Activated CD4-positive, alpha-beta T cell treated with anti-CD3 and anti-CD28 coated beads, Interleukin-2, Interleukin-4, amounts not matched to agents 100 ng/mL and 50 ng/mL, durations not matched to agents 16 hours and 8 hours (primary cell): Measurements from ENCODE around the gene RNF133.
"Not testable (repeated sequence)": the region's sequence is repeated elsewhere in the genome, so short reads cannot be mapped to it uniquely, and the experiment has no call there.

Experiments used
- DNase-seq: peaks from one replicate; pipeline ENCODE4 v3.0.0-alpha.2; 2020; ENCODE audit warnings: low spot score

Gene RNF133

GRCh38 chr7:122689346-122690109 is 9.4 kb downstream of the RNF133 start:
- DNase-seq = no peak

- DNase-seq = no peak
These were observed 10.4 kb downstream of the RNF133 start for GRCh38 chr7:122688400-122688998.

- no peak for DNase-seq
These were observed 12.5 kb downstream of the RNF133 start for GRCh38 chr7:122686360-122686878.

GRCh38 chr7:122684504-122684903 is 14.4 kb downstream of the RNF133 start:
- no peak for DNase-seq

GRCh38 chr7:122682815-122683550 is 15.9 kb downstream of the RNF133 start:
- DNase-seq = no peak

GRCh38 chr7:122681186-122681585 is 17.7 kb downstream of the RNF133 start:
- DNase-seq = not testable (repeated sequence)

GRCh38 chr7:122679813-122680212 is 19.1 kb downstream of the RNF133 start:
- no peak for DNase-seq

- not testable (repeated sequence) for DNase-seq
These were observed 19.6 kb downstream of the RNF133 start for GRCh38 chr7:122679269-122679709.

- DNase-seq = no peak
These were observed 21.8 kb downstream of the RNF133 start for GRCh38 chr7:122677149-122677548.

- no peak for DNase-seq
These were observed 22.5 kb downstream of the RNF133 start for GRCh38 chr7:122676466-122676865.

- no peak for DNase-seq
These were observed 23.3 kb downstream of the RNF133 start for GRCh38 chr7:122675621-122676020.

- no peak for DNase-seq
These were observed 23.9 kb downstream of the RNF133 start for GRCh38 chr7:122675011-122675410.

- no peak for DNase-seq
These were observed 24.4 kb downstream of the RNF133 start for GRCh38 chr7:122674502-122674901.

- DNase-seq = no peak
These were observed 25.0 kb downstream of the RNF133 start for GRCh38 chr7:122673951-122674350.

- no peak for DNase-seq
These were observed 26.4 kb downstream of the RNF133 start for GRCh38 chr7:122672536-122672935.

- no peak for DNase-seq
These were observed 35.2 kb downstream of the RNF133 start for GRCh38 chr7:122663733-122664132.

- DNase-seq = no peak
These were observed 40.1 kb downstream of the RNF133 start for GRCh38 chr7:122658856-122659255.

- no peak for DNase-seq
These were observed 45.2 kb downstream of the RNF133 start for GRCh38 chr7:122653685-122654084.

GRCh38 chr7:122652876-122653275 is 46.0 kb downstream of the RNF133 start:
- DNase-seq = no peak

GRCh38 chr7:122651451-122651850 is 47.5 kb downstream of the RNF133 start:
- no peak for DNase-seq
